Testis (tissue), 3 donors: Measurements from ENCODE around the gene CKAP5. TPM values are rescaled to one million over a fixed set of nuclear protein-coding genes. Genes with fewer than 3 reads are reported as not detected.

Source experiments
- DNase-seq: peaks from one replicate; pipeline ENCODE4 v3.0.0-alpha.2; 2019
- H3K27ac ChIP-seq, 2 donors: fragments of 200-600 bp; sonication (generic); one replicate each; pipeline ENCODE4 v1.5.1; 2019
- H3K27me3 ChIP-seq: fragments of 200-600 bp; sonication (generic); one replicate; pipeline ENCODE4 v1.5.1; 2019
- H3K36me3 ChIP-seq: fragments of 200-600 bp; sonication (generic); one replicate; pipeline ENCODE4 v1.5.1; 2017; ENCODE audit warnings: low read depth; ENCODE audit errors: missing control alignments
- H3K4me1 ChIP-seq: fragments of 200-600 bp; sonication (generic); one replicate; pipeline ENCODE4 v1.5.1; 2019
- H3K4me3 ChIP-seq, 2 donors: fragments of 200-600 bp; sonication (generic); one replicate each; pipeline ENCODE4 v1.5.1; 2017 to 2019
- H3K9me3 ChIP-seq: fragments of 200-600 bp; sonication (generic); one replicate; pipeline ENCODE4 v1.5.1; 2017
- CTCF ChIP-seq, 3 experiments: fragments of 450-650 bp in 2 of 3; fragments of 200-600 bp in 1 of 3; sonication (generic) in 1 of 3; IDR thresholded peaks; one replicate each; pipeline ENCODE4 v1.5.1; 2016 to 2019; ENCODE audit warnings: antibody characterized with exemption in 3 of 3, mild to moderate bottlenecking in 2 of 3, moderate library complexity in 1 of 3
- POLR2A ChIP-seq: fragments of 450-650 bp; IDR thresholded peaks from one replicate; pipeline ENCODE4 v1.6.1; 2017; ENCODE audit warnings: antibody characterized with exemption, mild to moderate bottlenecking, moderate library complexity
- WGBS, 2 donors: methylation state at CpG; one replicate each; pipeline ENCODE4 v1.1.5; 2018; 5-methylcytosine and 5-hydroxymethylcytosine counted together
- intact Hi-C: fragments of 100-400 bp; cut with DNase I; formaldehyde crosslinking; loops from one replicate; pipeline ENCODE4 v1.15.1; 2023; ENCODE audit warnings: low total_unique reads
- polyA plus RNA-seq: library from polyadenylated mRNA; stranded (reverse); fragments of 350-450 nt; fragmentation: Illumina TruSeq; extraction: RNeasy Lipid Tissue Mini Kit (QIAGEN cat#74804); gene quantifications from one replicate; pipeline ENCODE4 v1.2.3, GENCODE V29; 2014; ENCODE audit warnings: low read depth, low replicate concordance; ENCODE audit not compliant: insufficient read depth
- total RNA-seq, 2 donors: library from RNA; depleted of rRNA; stranded (reverse); fragments of >200 nt; gene quantifications; one replicate each; pipeline ENCODE4 v1.2.3, GENCODE V29; 2016

The CKAP5 gene
- total and polyA plus RNA-seq, 3 donors from 2014 or later = 92.3 to 118 (median 106) TPM

- Histone ChIP-seq H3K4me1 (no peaks in the 10 kb centered on the region), H3K27ac (no peak overlapping the region), H3K4me3 (no peak overlapping the region), H3K9me3 (no peaks in the 10 kb centered on the region), H3K27me3 (no peaks in the 10 kb centered on the region), H3K36me3 (no peaks in the 10 kb centered on the region)
- intact Hi-C loops = no loop called here
- TF ChIP-seq POLR2A = no peak
- TF ChIP-seq CTCF (IDR thresholded peaks at IDR 0.05) = no peak
- WGBS, 2 donors = 93 to 94% methylated on average over 11 to 18 of the region's 19 CpGs
- DNase-seq = no peak
These were observed 120.5 kb downstream of the CKAP5 start for GRCh38 chr11:46725338-46726205.

DNA sequence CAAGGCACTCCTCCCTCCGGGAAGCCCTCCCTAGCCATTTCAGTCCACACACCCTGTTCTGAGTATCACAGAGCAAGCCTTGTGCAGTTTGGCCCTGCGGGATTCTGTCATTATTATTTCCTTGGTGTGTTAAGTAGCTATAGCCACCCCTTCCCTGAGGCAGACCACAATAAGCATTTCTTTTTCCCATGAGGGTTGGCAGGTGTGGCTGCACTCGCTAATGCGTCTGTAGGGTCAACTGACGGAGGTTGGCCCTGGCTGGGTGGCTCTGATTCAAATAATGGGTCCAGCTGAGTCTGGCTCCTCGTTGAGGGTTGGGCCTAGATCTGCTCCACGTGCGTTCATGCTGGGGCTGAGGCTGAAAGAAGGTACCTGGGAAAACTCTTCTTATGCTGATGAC, 122.0 kb downstream of the CKAP5 start:
- Histone ChIP-seq H3K4me1 (no peaks in the 10 kb centered on the region), H3K27me3 (no peaks in the 10 kb centered on the region), H3K36me3 (no peaks in the 10 kb centered on the region), H3K9me3 (no peaks in the 10 kb centered on the region), H3K4me3 (no peak overlapping the region), H3K27ac (no peak overlapping the region)
- TF ChIP-seq CTCF (IDR thresholded peaks at IDR 0.05) = no peak
- intact Hi-C loops = no loop called here
- DNase-seq = no peak
- 71 to 84% methylated on average over 8 of the region's 8 CpGs for WGBS, 2 donors

- no peaks in the 10 kb centered on the region for H3K4me1 ChIP-seq
- no peak overlapping the region for H3K4me3 ChIP-seq
- H3K9me3 ChIP-seq = no peaks in the 10 kb centered on the region
- no peaks in the 10 kb centered on the region for H3K36me3 ChIP-seq
- TF ChIP-seq CTCF (IDR thresholded peaks at IDR 0.05) (no peak), POLR2A (no peak)
- 93 to 100% methylated on average over 2 to 8 of the region's 8 CpGs for WGBS, 2 donors
- DNase-seq = no peak
- intact Hi-C loops = no loop called here
- no peak overlapping the region for H3K27ac ChIP-seq
- no peaks in the 10 kb centered on the region for H3K27me3 ChIP-seq
These were observed 122.8 kb downstream of the CKAP5 start for GRCh38 chr11:46723359-46723680.

DNA sequence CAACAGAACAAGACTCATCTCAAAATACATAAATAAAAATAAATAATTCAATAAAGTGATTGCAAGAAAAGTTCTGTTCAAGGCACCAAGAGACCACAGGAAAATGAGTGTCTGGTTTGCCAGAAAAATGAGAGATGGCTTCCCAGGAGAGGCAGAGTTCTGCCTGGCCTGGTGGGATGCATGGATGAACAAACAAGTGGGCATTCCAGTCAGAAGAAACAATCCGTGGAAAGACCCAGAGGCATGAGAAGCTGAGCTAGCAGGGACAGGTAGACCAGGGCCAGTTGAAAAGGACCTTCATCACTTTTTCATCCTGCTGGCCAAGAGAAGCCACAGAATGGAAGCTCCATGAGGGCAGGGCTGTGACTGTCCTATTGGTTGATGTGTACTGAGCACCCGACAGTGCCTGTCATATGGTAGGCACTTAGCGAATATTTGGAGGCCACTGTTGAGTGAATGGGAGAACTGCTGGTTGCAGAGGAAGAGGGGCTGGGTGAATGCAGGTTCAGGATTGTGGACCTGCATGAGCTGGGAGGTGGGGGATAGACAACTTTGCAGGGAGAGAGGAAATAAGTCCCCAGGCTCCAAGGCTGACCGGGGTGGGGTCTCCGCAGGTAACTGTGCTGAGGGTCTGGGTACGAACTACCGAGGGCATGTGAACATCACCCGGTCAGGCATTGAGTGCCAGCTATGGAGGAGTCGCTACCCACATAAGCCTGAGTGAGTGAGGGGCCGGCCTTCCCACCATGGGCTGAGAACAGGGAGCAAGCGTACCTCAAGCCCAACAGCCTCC, 123.3 kb downstream of the CKAP5 start:
- no peak for DNase-seq
- H3K27me3 ChIP-seq = no peaks in the 10 kb centered on the region
- 90 to 91% methylated on average over 8 to 11 of the region's 11 CpGs for WGBS, 2 donors
- no peaks in the 10 kb centered on the region for H3K9me3 ChIP-seq
- H3K27ac ChIP-seq = no peak overlapping the region
- no peak overlapping the region for H3K4me3 ChIP-seq
- TF ChIP-seq CTCF (IDR thresholded peaks at IDR 0.05) (no peak), POLR2A (no peak)
- intact Hi-C loops = no loop called here
- H3K36me3 ChIP-seq = no peaks in the 10 kb centered on the region
- H3K4me1 ChIP-seq = no peaks in the 10 kb centered on the region
